Adrenal gland (tissue), 12 donors: ENCODE data around the gene ANTXR1. TPM values are rescaled to one million over a fixed set of nuclear protein-coding genes. Genes with fewer than 3 reads are reported as not detected.

Source experiments
- DNase-seq, 7 donors: peaks; one replicate each; pipeline ENCODE4 v3.0.0-alpha.2; 2019 to 2020
- H3K27ac ChIP-seq, 5 donors: fragments of 200-600 bp; sonication (generic) in 4 of 5; 1 replicate in 3 of 5; 2 replicates in 2 of 5; pipeline versions ENCODE4 v1.5.1 to v1.8.0; 2016 to 2020; ENCODE audit warnings: mild to moderate bottlenecking in 1 of 5
- H3K27me3 ChIP-seq: fragments of 200-600 bp; 2 replicates; pipeline ENCODE4 v1.8.0; 2021
- H3K36me3 ChIP-seq, 2 donors: fragments of 200-600 bp; replicated peaks in 1 of 2; 1 replicate in 1 of 2; 2 replicates in 1 of 2; pipeline versions ENCODE4 v1.5.1 to v1.8.0; 2018 to 2022
- H3K4me1 ChIP-seq, 2 donors: fragments of 200-600 bp; replicated peaks in 1 of 2; 1 replicate in 1 of 2; 2 replicates in 1 of 2; pipeline versions ENCODE4 v1.5.1 to v1.8.0; 2018 to 2021
- H3K4me3 ChIP-seq, 4 donors: fragments of 200-600 bp; sonication (generic) in 3 of 4; one replicate each; pipeline ENCODE4 v1.5.1; 2016 to 2018
- H3K9me3 ChIP-seq, 3 donors: fragments of 200-600 bp; sonication (generic) in 1 of 3; replicated peaks in 1 of 3; 1 replicate in 2 of 3; 2 replicates in 1 of 3; pipeline versions ENCODE4 v1.5.1 to v1.8.0; 2016 to 2021
- POLR2A ChIP-seq, 2 donors: fragments of 450-650 bp; IDR thresholded peaks; one replicate each; pipeline ENCODE4 v1.6.1; 2017; ENCODE audit warnings: antibody characterized with exemption in 2 of 2, mild to moderate bottlenecking in 2 of 2, moderate library complexity in 1 of 2
- WGBS, 4 donors: extraction: QIAGEN DNeasy Blood & Tissue Kit in 2 of 4; methylation state at CpG; one replicate each; pipeline versions ENCODE4 v1.1.5 to v1.1.7; 2013 to 2017; 5-methylcytosine and 5-hydroxymethylcytosine counted together
- intact Hi-C, 2 donors: fragments of 100-400 bp; cut with DNase I; formaldehyde crosslinking; loops; one replicate each; pipeline versions ENCODE4 v1.14.1 to v1.15.0; 2022 to 2023
- polyA plus RNA-seq, 3 donors: library from polyadenylated mRNA; stranded (reverse); fragments of 200-250 nt in 2 of 3; fragments of 350-450 nt in 1 of 3; fragmentation: Illumina TruSeq in 1 of 3; extraction: RNeasy Lipid Tissue Mini Kit (QIAGEN cat#74804) in 1 of 3; gene quantifications; one replicate each; pipeline ENCODE4 v1.2.3, GENCODE V29; 2013 to 2014
- total RNA-seq, 9 donors: library from RNA; depleted of rRNA in 4 of 9; stranded (reverse); fragments of >200 nt in 4 of 9; fragments of 120-200 nt in 1 of 9; fragmentation: NEBNext Ultra II Directional in 1 of 9; extraction: Animal tissue kit (Norgen Biotek cat#: 25700) in 1 of 9; gene quantifications; one replicate each; pipeline versions ENCODE4 v1.1.0 to v1.2.4, GENCODE V29; 2013 to 2023
- TF ChIP-seq, protein P1 (sequence below), 6 experiments: fragments of 450-650 bp in 4 of 6; fragments of 200-600 bp in 2 of 6; sonication (generic) in 1 of 6; IDR thresholded peaks; 1 replicate in 5 of 6; 2 replicates in 1 of 6; pipeline versions ENCODE4 v1.5.1 to v1.8.0; 2016 to 2021; ENCODE audit warnings: antibody characterized with exemption in 6 of 6, mild to moderate bottlenecking in 2 of 6, moderate library complexity in 1 of 6
- donor health status: healthy with polysubstance abuse.
- donor health status: Bipolar disorder and iron deficiency.
- donor health status: DM: yes; HTN: yes; CAD: no.
- donor health status: DM: no; HTN: no; CAD: no.
- donor health status: DM: no; HTN: no; CAD: no.
- donor health status: DM: yes; HTN: yes; CAD: no.

ANTXR1 gene
- total and polyA plus RNA-seq, 12 donors: 19.0 to 386 (median 119) TPM

DNA sequence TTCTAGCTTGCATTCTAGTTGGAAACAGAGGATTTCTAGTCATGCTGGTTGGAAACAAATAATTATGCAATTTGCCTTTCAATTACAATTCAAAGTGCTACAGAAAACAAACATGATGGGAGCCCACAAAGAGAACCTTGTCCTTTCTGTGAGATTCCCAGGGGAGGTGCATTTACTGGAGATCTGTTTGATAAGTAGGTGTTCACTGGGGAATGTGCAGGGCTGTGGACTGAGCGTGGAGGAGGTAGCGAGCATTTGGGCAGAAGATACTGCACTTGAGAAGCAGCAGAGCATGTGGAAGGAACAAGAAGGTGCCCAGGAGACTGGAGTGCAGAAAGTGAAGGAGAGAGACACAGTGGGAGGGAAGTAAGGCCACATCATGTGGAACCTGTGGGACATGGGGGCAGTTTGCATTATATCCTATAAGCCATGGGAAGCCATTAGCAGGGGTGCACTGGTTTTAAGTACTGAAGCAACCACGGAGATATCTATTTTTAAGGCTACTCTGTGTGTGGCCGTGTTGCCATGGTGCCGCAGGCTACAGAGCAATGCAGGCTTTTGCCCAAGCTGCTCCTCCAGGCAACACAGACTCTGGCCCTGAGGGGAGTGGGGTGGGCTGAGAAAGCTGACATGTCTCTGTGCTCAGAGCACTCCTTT, 154.0 kb downstream of the ANTXR1 start:
- intact Hi-C loops: no loop called here
- peaks cover 18 to 31% of the 10 kb centered on the region in 2 donors for H3K4me1 ChIP-seq
- no peaks in the 10 kb centered on the region for H3K36me3 ChIP-seq
- no peaks in the 10 kb centered on the region for H3K27me3 ChIP-seq
- no peak for TF ChIP-seq POLR2A (IDR thresholded peaks at IDR 0.05)
- TF ChIP-seq, protein P1, sequence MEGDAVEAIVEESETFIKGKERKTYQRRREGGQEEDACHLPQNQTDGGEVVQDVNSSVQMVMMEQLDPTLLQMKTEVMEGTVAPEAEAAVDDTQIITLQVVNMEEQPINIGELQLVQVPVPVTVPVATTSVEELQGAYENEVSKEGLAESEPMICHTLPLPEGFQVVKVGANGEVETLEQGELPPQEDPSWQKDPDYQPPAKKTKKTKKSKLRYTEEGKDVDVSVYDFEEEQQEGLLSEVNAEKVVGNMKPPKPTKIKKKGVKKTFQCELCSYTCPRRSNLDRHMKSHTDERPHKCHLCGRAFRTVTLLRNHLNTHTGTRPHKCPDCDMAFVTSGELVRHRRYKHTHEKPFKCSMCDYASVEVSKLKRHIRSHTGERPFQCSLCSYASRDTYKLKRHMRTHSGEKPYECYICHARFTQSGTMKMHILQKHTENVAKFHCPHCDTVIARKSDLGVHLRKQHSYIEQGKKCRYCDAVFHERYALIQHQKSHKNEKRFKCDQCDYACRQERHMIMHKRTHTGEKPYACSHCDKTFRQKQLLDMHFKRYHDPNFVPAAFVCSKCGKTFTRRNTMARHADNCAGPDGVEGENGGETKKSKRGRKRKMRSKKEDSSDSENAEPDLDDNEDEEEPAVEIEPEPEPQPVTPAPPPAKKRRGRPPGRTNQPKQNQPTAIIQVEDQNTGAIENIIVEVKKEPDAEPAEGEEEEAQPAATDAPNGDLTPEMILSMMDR (IDR thresholded peaks at IDR 0.05): no peak
- 82 to 92% (median 89%) methylated on average over 5 of the region's 5 CpGs for WGBS, 4 donors
- DNase-seq: no peak
- H3K27ac ChIP-seq: no peak overlapping the region
- no peaks in the 10 kb centered on the region for H3K9me3 ChIP-seq
- H3K4me3 ChIP-seq: no peak overlapping the region

DNA sequence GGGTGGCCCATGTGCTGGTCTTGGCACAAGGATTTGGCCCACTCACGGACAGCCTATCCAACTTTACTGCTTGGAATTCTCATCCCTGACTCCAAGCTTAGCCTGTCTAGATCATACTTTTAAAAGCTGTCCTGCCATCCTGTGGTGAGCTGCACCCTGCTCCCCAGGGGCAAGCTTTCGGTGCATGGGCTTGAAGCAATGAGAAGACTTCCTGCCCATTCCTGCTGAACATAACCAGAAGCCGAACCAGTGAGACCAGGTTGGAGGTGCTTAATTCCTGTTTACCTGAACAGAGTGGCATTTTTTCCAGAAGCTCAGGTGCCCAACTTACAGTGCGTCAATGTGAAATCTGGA, 154.5 kb downstream of the ANTXR1 start:
- intact Hi-C loops: no loop called here
- WGBS, 4 donors: 50 to 96% (median 88%) methylated on average over 3 to 4 of the region's 4 CpGs
- peaks cover 13 to 26% of the 10 kb centered on the region in 2 donors for H3K4me1 ChIP-seq
- no peak overlapping the region for H3K4me3 ChIP-seq
- no peak overlapping the region for H3K27ac ChIP-seq
- DNase-seq: no peak
- TF ChIP-seq, protein P1 (IDR thresholded peaks at IDR 0.05): no peak
- no peak for TF ChIP-seq POLR2A (IDR thresholded peaks at IDR 0.05)
- no peaks in the 10 kb centered on the region for H3K27me3 ChIP-seq
- no peaks in the 10 kb centered on the region for H3K9me3 ChIP-seq
- H3K36me3 ChIP-seq: no peaks in the 10 kb centered on the region

DNA sequence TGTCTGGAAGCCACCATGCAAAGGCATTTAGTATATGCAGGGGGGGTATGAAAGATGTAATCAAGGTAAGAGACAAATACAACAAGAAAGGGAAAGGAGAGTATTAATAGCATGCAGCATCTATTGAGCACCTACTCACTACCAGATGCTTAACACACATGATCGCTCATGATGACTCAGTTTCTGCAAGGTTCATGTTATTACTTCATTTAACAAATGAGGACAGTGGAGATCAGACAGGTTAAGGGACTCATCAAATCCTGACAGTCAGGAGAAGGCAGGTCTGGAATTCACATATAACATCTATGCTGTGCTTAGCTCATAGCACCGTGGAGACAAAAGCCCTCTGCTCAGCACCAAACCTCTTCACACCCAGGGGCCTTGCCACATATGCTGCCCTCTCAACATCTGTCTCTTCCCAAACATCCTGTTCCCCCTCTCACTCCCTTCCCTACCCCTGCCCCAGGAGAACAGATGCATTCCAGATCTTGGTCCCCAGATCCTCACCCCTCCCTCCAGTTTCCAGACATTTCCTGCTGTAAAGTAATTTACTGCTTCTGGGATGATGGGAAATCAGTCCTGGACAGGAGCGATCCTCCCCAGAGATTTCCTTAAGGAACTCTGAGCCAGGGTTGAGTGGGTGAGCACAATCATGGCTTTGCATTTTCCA, 155.3 kb downstream of the ANTXR1 start:
- intact Hi-C loops: no loop called here
- Histone ChIP-seq H3K4me1 (peaks cover 4 to 18% of the 10 kb centered on the region in 2 donors), H3K27ac (no peak overlapping the region), H3K36me3 (no peaks in the 10 kb centered on the region), H3K27me3 (no peaks in the 10 kb centered on the region), H3K9me3 (no peaks in the 10 kb centered on the region), H3K4me3 (no peak overlapping the region)
- WGBS, 4 donors: 81 to 95% (median 86%) methylated on average over 3 of the region's 3 CpGs
- DNase-seq: no peak
- no peak for TF ChIP-seq POLR2A (IDR thresholded peaks at IDR 0.05)
- TF ChIP-seq, protein P1 (IDR thresholded peaks at IDR 0.05): no peak

DNA sequence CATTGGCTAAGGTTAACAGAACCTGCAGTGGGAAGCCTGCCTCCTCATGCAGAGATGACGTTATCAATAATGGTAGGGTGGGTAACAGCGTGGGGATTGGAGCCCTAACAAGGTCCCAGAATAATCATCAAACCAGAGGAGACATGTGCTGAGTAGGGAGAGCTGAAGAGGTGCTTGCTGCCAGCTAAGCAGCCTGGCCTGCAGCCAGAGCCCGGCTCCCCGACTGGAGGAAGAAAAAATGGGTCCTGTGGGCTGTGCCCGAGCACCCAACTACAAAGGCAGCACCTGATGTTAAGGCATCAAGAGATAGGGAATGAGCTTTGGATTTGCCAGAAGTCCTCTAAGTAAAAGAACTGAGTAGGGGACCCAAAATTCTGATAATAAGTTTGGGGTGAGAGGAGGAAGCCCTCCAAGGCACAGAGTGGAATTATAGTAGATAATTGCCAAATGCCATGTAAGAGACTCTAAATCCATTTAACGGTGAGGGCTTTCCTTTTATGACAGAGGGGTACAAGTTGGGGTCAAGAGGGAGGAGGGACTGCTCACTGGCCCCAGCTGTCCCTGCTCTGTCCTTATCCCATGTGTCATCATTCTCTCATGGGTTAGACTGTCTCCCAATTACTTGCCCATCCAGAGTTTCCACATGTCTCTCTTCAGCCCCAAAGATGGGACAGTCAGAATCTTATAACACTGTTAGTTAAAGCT, 156.1 kb downstream of the ANTXR1 start:
- Histone ChIP-seq H3K4me1 (peaks cover 0 to 9% of the 10 kb centered on the region in 2 donors), H3K27ac (no peak overlapping the region), H3K4me3 (no peak overlapping the region), H3K9me3 (no peaks in the 10 kb centered on the region), H3K36me3 (no peaks in the 10 kb centered on the region), H3K27me3 (no peaks in the 10 kb centered on the region)
- TF ChIP-seq, protein P1 (IDR thresholded peaks at IDR 0.05): no peak
- no peak for TF ChIP-seq POLR2A (IDR thresholded peaks at IDR 0.05)
- intact Hi-C loops: no loop called here
- peak in 1 of 7 donors; percentile 20 for DNase-seq
- 78 to 82% (median 81%) methylated on average over 6 of the region's 6 CpGs for WGBS, 4 donors
